Central memory CD8-positive, alpha-beta T cell (primary cell): ENCODE results near the gene CFAP61.
"Not testable (repeated sequence)": the region's sequence is repeated elsewhere in the genome, so short reads cannot be mapped to it uniquely, and the experiment has no call there.

ENCODE experiments used
- ATAC-seq: fragments of 150-1000 bp; cut with Tn5 transposase; replicated peaks from 2 replicates; pipeline ENCODE4 v1.10.0; 2022; ENCODE audit warnings: mild to moderate bottlenecking, moderate FRiP score, moderate number of reproducible peaks; ENCODE audit not compliant: poor library complexity, severe bottlenecking; ENCODE audit errors: extremely low read depth
- DNase-seq, 2 donors: peaks; one replicate each; pipeline ENCODE4 v3.0.0; 2021; ENCODE audit warnings: low spot score in 2 of 2
- H3K27ac Mint-ChIP-seq: one replicate; pipeline ENCODE4 v1.8.0; 2022; ENCODE audit warnings: low read depth, mild to moderate bottlenecking, moderate library complexity, mixed read lengths
- H3K27me3 Mint-ChIP-seq: one replicate; pipeline ENCODE4 v1.8.0; 2022; ENCODE audit warnings: mixed read lengths
- H3K36me3 Mint-ChIP-seq: one replicate; pipeline ENCODE4 v1.8.0; 2022; ENCODE audit warnings: mild to moderate bottlenecking, moderate library complexity, mixed read lengths; ENCODE audit not compliant: insufficient read depth
- H3K4me1 Mint-ChIP-seq: one replicate; pipeline ENCODE4 v1.8.0; 2022; ENCODE audit warnings: mixed read lengths
- H3K4me3 Mint-ChIP-seq: one replicate; pipeline ENCODE4 v1.8.0; 2022; ENCODE audit warnings: mild to moderate bottlenecking, moderate library complexity, mixed read lengths
- H3K9me3 Mint-ChIP-seq: one replicate; pipeline ENCODE4 v1.8.0; 2022; ENCODE audit warnings: mixed read lengths

Gene CFAP61

DNA sequence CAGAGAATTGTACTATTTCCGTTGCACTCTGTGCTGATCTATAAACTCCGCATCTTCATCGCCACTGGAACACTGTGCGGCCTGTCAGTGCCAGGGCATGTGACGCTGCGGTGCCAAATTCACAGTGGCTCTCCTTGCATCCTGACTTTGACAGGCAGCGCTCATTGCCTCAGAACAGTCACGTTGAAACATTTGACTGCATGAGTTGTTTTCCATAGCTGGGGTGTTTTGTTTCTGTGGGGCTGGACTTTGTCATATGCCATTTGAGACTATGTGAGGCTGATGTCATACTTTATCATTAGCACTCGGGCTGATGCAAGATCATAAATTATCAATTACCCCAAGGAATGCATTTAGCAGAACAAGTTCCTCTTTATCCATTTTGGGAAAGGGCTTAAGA, 32.7 kb downstream of the CFAP61 start:
- no peaks in the 10 kb centered on the region for H3K36me3 Mint-ChIP-seq
- DNase-seq (no peak), ATAC-seq (no peak)
- H3K4me1 Mint-ChIP-seq = no peaks in the 10 kb centered on the region
- no peak overlapping the region for H3K27ac Mint-ChIP-seq
- H3K9me3 Mint-ChIP-seq = no peaks in the 10 kb centered on the region
- peaks cover 16% of the 10 kb centered on the region for H3K27me3 Mint-ChIP-seq
- no peak overlapping the region for H3K4me3 Mint-ChIP-seq

DNA sequence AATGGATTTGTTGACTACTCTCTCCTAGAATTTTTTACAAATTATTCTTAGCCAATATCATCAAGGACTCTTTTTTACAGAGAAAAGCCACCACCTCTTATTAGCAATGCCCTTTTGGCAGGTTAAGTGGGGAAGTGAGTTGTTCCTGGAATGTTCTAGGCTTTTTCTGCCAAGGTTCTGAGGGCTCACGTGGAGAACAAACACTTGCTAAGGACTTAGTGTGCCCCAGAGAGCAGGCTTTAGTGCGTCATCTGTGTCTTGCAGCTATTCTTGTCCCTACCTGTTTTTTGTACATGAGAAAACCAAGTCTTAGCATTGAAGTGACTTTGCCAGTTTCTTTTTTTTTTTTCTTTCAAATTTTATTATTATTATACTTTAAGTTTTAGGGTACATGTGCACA, 33.5 kb downstream of the CFAP61 start:
- DNase-seq (no peak), ATAC-seq (no peak)
- Mint-ChIP-seq H3K4me1 (no peaks in the 10 kb centered on the region), H3K36me3 (no peaks in the 10 kb centered on the region), H3K4me3 (no peak overlapping the region), H3K27me3 (peaks cover 23% of the 10 kb centered on the region), H3K9me3 (no peaks in the 10 kb centered on the region), H3K27ac (no peak overlapping the region)

DNA sequence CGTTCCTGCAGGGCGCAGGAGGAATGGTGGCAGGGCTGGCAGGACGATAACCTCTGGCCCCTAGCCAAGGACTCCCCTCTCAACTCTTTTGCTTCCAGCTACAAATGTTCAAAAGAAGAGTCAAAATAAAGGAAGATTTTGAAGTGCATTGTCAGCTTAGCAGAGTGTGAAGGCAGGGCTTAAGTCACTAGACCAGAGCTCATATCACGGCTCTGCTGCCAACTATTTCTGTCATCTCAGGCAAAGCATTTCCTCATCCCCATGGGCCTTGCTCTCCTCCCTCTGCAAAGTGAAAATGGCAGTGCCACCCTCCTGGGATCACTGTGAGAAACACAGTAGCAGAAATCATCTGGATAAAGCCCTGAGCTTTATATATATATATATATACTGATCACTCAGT, 36.7 kb downstream of the CFAP61 start:
- Mint-ChIP-seq H3K27me3 (peaks cover 33% of the 10 kb centered on the region), H3K4me1 (no peaks in the 10 kb centered on the region), H3K9me3 (no peaks in the 10 kb centered on the region), H3K36me3 (no peaks in the 10 kb centered on the region), H3K4me3 (no peak overlapping the region), H3K27ac (no peak overlapping the region)
- ATAC-seq = no peak
- DNase-seq = no peak

DNA sequence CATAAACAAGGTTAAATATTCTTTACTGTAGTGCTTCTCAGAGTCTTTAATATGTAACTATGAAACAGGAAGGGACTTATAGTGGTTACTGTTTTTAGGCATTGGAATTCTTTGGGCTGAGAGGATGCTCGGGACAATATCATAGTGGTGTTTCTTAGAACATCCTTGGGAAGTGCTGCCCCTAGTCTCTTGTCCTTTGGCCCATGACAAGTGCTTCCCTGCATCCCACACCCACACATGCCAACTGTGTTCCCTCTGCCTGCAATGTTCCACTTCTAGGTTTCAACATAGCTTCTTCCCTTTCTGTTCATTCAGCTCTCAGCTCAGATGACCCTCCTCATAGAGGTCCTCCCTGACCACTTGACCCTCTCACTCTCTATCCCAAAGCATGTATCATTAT, 37.6 kb downstream of the CFAP61 start:
- peaks cover 42% of the 10 kb centered on the region for H3K27me3 Mint-ChIP-seq

DNA sequence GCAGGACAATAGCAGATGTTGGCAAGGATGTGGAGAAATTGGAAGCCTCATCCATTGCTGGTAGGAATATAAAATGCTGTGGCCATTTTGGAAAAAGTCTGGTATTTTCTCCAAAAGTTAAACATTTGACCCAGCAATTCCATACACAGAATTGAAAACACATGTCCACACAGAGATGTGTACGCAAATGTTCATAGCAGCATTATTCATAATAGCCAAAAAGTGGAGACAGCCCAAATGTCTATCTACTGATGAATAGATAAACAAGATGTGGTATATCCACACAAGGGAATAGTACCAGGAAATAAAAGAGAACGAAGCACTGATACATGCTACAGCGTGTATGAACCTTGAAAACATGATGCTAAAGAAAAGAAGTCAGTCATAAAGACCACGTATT, 40.5 kb downstream of the CFAP61 start:
- peaks cover 55% of the 10 kb centered on the region for H3K27me3 Mint-ChIP-seq
- ATAC-seq = no peak
- no peaks in the 10 kb centered on the region for H3K4me1 Mint-ChIP-seq
- H3K36me3 Mint-ChIP-seq = no peaks in the 10 kb centered on the region
- H3K4me3 Mint-ChIP-seq = no peak overlapping the region
- no peaks in the 10 kb centered on the region for H3K9me3 Mint-ChIP-seq
- H3K27ac Mint-ChIP-seq = no peak overlapping the region
- no peak for DNase-seq

More for the DNA sequence above, 37.6 kb downstream of the CFAP61 start:
- Mint-ChIP-seq H3K4me1 (no peaks in the 10 kb centered on the region), H3K36me3 (no peaks in the 10 kb centered on the region), H3K4me3 (no peak overlapping the region), H3K27ac (no peak overlapping the region), H3K9me3 (no peaks in the 10 kb centered on the region)
- no peak for ATAC-seq
- no peak for DNase-seq

DNA sequence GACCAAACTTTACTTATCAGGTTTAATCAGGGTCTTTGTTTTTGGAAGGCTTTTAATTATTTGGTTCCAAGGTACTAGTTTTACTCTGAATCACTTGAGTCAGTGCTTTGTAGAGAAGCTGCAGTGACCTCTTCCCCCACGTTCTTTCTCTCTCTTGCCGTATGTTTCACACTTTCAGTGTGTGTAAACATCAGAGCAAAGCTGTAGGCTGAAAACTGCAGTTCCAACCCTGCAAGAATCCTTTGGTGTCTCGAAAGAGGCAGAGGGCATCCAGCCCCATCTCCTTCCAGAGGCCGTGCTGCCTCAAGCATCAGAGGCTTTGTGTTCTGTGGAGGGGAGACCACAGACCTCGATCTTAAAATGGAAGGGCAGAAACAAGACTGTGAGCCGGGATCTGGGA, 42.1 kb downstream of the CFAP61 start:
- Mint-ChIP-seq H3K9me3 (no peaks in the 10 kb centered on the region), H3K4me1 (no peaks in the 10 kb centered on the region), H3K4me3 (no peak overlapping the region), H3K36me3 (no peaks in the 10 kb centered on the region), H3K27me3 (peaks cover 59% of the 10 kb centered on the region), H3K27ac (no peak overlapping the region)
- DNase-seq = no peak
- no peak for ATAC-seq

DNA sequence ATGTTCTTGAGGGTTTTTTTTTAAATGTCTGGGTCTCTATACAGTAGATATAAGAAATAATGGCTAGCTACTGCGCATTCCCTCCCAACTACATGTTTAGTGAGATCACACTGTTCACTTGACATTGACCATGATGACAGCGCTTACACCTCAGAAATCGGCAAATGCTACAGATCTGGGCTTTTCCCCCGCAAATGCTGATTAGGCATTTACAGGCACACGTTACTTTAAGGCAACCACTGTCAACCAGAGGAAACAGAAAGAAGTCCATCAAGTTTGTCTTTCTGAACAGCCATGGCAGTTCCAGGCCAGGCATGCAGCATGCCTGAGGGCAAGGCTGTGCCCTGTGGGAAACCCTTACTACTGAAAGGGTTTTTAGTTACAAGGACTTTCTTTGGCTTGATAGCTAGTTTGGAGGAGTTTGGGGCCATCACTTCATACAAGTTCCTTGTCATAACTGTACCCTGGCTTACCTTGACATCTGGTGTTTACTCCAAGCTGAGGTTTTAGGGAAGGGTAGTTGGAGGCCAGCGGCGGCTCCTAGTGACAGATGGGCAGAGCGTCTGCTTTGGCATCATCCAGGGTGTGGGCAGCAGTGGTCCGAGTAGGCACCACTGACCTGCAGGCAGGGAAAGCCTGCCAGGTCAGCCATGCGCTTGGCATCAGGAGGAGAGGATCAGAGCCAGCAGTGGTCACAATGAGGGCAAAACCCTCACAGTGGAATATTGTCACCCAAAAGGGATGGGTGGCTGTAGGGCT, 43.0 kb downstream of the CFAP61 start:
- Mint-ChIP-seq H3K4me3 (no peak overlapping the region), H3K9me3 (no peaks in the 10 kb centered on the region), H3K27me3 (peaks cover 50% of the 10 kb centered on the region), H3K36me3 (no peaks in the 10 kb centered on the region), H3K27ac (no peak overlapping the region), H3K4me1 (no peaks in the 10 kb centered on the region)
- ATAC-seq (no peak), DNase-seq (no peak)

DNA sequence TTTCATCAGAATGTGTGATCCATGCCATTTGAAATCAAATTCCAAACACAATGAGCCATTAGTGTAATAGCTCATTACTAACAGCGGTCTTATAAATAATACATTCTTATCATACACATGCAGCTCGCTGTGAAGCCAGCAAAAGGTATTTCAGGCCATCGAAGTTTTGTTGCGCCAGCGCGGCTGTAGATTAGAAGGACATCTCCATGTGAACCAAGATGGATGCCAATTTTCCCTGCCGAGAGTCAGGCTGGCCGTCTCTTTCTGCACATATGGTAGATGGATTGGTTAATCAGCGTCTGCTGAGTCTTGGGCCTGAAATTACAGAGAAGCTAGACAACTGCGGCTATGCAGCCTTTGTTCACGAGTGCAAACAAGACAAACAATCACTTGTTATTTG, 44.1 kb downstream of the CFAP61 start:
- Mint-ChIP-seq H3K4me3 (no peak overlapping the region), H3K36me3 (no peaks in the 10 kb centered on the region), H3K9me3 (no peaks in the 10 kb centered on the region), H3K27ac (no peak overlapping the region), H3K4me1 (no peaks in the 10 kb centered on the region), H3K27me3 (peaks cover 39% of the 10 kb centered on the region)
- DNase-seq = no peak
- no peak for ATAC-seq

DNA sequence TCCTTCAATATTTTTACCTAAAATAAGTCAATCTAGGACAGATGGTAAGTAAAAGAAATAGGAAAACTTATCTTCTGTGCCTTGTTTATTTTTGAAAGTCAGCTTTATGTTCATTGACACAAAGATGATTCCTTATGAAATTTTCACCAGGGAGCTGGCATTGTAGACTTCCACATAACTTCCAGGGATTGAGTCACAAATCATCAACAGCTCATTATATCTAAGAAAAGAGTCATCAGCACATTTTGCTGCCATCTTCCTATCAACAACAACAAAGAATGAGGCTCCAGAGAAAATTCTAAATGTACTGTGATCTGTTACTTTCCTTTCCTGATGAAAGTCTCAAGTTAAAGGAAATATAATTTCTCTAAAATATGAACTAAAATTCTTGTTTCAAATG, 48.5 kb downstream of the CFAP61 start:
- Mint-ChIP-seq H3K36me3 (no peaks in the 10 kb centered on the region), H3K9me3 (no peaks in the 10 kb centered on the region), H3K27ac (no peak overlapping the region), H3K4me1 (no peaks in the 10 kb centered on the region), H3K27me3 (peaks cover 52% of the 10 kb centered on the region), H3K4me3 (no peak overlapping the region)
- DNase-seq = no peak
- ATAC-seq = no peak

DNA sequence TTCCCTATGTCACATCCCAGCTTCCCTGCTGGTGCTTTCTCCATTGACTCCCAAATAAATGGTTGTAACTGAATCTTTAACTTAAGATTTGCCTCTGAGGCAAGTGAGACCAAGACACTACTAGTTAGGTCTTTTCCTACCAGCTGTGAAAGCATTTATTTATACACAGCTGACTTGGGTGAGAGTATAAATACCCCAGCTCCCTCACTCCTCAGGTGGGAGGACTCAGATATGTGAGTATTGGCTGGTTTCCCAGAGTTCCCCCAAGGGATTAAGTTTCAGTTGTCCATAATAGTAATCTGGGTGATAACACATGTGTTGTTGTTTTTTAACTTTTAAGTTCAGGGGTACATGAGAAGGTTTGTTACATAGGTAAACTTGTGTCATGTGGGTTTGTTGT, 49.8 kb downstream of the CFAP61 start:
- no peaks in the 10 kb centered on the region for H3K9me3 Mint-ChIP-seq

DNA sequence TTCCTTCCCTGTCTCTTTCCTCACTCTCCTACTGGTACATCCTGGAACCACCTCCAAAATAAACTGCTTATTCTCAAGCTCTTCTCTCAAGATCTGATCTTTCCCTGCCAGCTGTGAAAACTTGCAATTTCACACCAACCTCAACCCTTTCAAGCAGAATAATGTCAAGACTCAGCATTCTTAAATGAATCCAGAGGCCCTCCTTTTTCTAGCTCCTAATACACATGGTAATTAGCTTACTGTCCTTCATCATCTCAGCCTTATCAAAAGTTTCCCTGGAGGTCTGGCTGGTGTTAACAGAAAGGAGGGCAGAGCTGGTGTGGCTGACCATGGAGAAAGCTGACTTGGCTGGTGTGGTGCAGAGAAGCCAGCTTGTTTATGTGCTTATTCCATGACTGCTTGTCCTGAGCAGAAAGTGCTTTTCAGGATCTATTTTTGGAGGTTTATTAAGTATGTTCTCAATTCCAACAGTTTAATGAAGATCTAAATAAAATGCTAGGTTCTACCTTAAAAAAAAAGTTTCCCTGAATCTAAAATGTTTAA, 50.5 kb downstream of the CFAP61 start:
- Mint-ChIP-seq H3K4me1 (no peaks in the 10 kb centered on the region), H3K27ac (no peak overlapping the region), H3K36me3 (no peaks in the 10 kb centered on the region), H3K4me3 (no peak overlapping the region), H3K9me3 (no peaks in the 10 kb centered on the region), H3K27me3 (peaks cover 39% of the 10 kb centered on the region)
- DNase-seq (no peak), ATAC-seq (no peak)

More for the DNA sequence above, 49.8 kb downstream of the CFAP61 start:
- Mint-ChIP-seq H3K4me3 (no peak overlapping the region), H3K36me3 (no peaks in the 10 kb centered on the region), H3K27me3 (peaks cover 44% of the 10 kb centered on the region), H3K4me1 (no peaks in the 10 kb centered on the region), H3K27ac (no peak overlapping the region)
- ATAC-seq (no peak), DNase-seq (no peak)

DNA sequence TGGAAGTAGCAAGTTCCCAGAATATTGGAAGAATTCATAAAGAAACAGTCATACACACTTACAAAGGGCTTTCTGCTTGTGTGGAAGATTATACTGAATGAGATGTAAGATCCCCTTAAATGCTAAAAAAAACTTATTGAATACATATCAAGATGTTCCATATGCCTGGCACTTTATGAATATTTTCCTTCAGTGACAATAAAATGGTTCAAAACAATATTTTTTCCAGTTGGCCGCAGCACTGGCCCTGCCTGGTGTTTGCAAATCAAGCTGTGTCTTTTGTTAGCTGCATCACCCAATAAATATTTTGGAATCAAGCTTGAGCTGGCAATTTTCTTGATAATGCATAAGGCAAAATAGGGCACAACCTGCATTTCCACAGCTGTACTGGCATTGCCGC, 51.2 kb downstream of the CFAP61 start:
- Mint-ChIP-seq H3K9me3 (no peaks in the 10 kb centered on the region), H3K4me1 (no peaks in the 10 kb centered on the region), H3K4me3 (no peak overlapping the region), H3K27me3 (peaks cover 35% of the 10 kb centered on the region), H3K36me3 (no peaks in the 10 kb centered on the region), H3K27ac (no peak overlapping the region)
- ATAC-seq (no peak), DNase-seq (no peak)

DNA sequence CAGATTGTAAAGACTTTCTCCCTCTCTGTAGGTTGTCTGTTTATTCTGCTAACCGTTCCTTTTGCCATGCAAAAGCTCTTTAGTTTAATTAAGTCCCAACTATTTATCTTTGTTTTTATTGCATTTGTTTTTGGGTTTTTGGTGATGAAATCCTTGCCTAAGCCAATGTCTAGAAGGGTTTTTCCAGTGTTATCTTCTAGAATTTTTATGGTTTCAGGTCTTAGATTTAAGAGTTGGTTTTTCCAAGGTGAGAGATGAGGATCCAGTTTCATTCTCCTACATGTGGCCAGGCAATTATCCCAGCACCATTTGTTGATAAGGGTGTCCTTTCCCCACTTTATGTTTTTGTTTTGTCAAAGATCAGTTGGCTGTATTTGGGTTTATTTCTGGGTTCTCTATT, 70.9 kb downstream of the CFAP61 start:
- Mint-ChIP-seq H3K27me3 (peaks cover 68% of the 10 kb centered on the region), H3K9me3 (peaks cover 11% of the 10 kb centered on the region)
- DNase-seq, H3K36me3 Mint-ChIP-seq, H3K4me3 Mint-ChIP-seq, ATAC-seq, H3K27ac Mint-ChIP-seq, H3K4me1 Mint-ChIP-seq: not testable (repeated sequence)
